ENCODE measurements around the gene SLC43A3. TPM values are rescaled to one million over a fixed set of nuclear protein-coding genes. Genes with fewer than 3 reads are reported as not detected.

SLC43A3 gene
- total RNA-seq, 1 donor from 2014 or later: 211 TPM

DNA sequence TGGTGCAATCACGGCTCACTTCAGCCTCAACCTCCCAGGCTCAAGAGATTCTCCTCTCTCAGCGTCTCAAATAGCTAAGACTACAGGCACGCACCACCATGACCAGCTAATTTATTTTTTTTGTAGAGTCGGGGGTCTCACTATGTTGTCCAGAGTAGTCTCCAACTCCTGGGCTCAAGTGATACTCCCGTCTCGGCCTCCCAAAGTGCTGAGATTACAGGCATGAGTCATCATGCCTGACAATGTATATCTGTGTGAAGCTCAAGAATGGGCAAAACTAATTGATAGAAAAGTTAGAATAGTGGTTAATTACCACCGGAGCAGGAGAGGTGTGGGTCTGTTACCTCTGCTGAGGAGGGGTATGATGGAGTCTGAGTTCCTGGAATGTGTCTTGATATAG is 9.1 kb upstream of the SLC43A3 start:
- intact Hi-C loops (cut with DNase I): no loop called here
- no peak for DNase-seq (ENCODE audit: low spot score in 2 of 2)
- Histone ChIP-seq H3K9me3 (no peaks in the 10 kb centered on the region), H3K4me1 (peaks cover 0 to 4% of the 10 kb centered on the region in 2 donors), H3K36me3 (no peaks in the 10 kb centered on the region), H3K27me3 (no peaks in the 10 kb centered on the region), H3K4me3 (no peak overlapping the region), H3K27ac (no peak overlapping the region)
- TF ChIP-seq, protein P1, sequence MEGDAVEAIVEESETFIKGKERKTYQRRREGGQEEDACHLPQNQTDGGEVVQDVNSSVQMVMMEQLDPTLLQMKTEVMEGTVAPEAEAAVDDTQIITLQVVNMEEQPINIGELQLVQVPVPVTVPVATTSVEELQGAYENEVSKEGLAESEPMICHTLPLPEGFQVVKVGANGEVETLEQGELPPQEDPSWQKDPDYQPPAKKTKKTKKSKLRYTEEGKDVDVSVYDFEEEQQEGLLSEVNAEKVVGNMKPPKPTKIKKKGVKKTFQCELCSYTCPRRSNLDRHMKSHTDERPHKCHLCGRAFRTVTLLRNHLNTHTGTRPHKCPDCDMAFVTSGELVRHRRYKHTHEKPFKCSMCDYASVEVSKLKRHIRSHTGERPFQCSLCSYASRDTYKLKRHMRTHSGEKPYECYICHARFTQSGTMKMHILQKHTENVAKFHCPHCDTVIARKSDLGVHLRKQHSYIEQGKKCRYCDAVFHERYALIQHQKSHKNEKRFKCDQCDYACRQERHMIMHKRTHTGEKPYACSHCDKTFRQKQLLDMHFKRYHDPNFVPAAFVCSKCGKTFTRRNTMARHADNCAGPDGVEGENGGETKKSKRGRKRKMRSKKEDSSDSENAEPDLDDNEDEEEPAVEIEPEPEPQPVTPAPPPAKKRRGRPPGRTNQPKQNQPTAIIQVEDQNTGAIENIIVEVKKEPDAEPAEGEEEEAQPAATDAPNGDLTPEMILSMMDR (IDR thresholded peaks at IDR 0.05): no peak

DNA sequence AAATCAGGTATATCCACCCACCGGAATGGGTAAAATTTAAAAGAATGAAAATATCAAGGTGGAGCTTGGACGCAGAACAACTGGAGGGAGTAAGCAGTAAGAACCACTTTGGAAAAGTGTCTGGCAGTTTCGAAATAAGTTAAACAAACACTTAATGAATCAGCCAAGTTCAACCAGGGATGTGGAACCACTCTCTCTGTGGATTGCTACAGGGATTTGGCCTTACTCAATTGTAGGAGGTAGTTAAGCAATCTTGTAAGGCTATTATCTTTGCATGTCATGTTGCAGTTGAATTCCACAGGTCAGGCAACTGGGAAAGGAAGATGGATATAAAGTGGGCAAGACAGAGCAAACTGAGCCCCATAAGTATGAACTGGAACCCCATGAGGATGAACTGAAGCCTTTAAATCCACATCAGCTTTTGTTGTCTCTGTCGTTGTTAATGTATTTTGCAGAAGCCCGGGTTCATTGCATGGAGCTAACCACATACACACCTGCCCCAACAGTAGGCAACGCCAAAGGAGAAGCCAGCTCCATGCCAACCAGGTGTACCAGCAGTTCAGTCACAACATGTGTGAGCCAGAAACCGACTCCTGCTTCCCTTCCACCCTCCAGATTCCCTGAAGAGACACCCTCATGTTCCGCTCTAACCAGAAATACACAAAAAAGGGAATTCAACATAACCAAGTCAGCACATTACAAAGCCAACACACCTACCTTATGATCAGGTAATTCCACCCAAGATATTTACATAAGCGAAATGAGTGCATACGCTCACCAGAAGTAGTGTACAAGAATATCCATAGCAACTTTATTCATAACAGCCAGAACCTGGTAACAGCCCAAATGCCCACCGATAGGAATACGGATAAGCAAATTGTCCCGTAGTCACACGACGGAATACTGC is 8.0 kb upstream of the SLC43A3 start:
- peak in 1 of 2 donors; percentile 69 for DNase-seq (ENCODE audit: low spot score in 2 of 2)
- H3K9me3 ChIP-seq: no peaks in the 10 kb centered on the region
- peaks cover 0 to 4% of the 10 kb centered on the region in 2 donors for H3K4me1 ChIP-seq
- no peak overlapping the region for H3K4me3 ChIP-seq
- no peaks in the 10 kb centered on the region for H3K36me3 ChIP-seq
- TF ChIP-seq, protein P1 (IDR thresholded peaks at IDR 0.05): no peak
- no peaks in the 10 kb centered on the region for H3K27me3 ChIP-seq
- intact Hi-C loops (cut with DNase I): loop anchor here (2.0 kb wide), 1 partner anchor 22 kb away; no protein-coding TSS in a partner anchor
- no peak overlapping the region for H3K27ac ChIP-seq

DNA sequence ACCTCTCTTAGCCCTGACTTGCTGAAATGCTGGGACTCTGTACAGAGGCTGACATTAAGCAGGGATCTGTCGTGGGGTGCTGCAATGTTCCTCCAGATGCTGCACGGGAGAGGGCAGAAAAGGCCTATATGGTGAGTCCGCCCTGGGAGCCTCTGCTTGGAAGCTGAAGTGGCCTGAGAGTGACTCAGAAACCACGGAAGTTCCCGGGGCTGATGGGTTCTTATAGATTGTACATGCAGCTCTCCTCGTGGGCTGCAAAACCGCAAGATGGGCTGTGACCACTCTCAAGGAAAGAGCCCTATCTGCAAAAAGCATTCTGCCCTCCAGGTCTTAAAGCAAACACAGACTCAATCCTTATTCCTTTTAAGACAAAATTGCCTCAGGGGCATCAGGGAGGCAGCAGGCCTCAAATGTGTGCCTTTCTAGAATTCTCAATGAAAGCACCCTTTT is 5.8 kb upstream of the SLC43A3 start:
- TF ChIP-seq, protein P1 (IDR thresholded peaks at IDR 0.05): no peak
- intact Hi-C loops (cut with DNase I): no loop called here
- Histone ChIP-seq H3K9me3 (no peaks in the 10 kb centered on the region), H3K4me1 (peaks cover 5 to 8% of the 10 kb centered on the region in 2 donors), H3K4me3 (no peak overlapping the region), H3K27ac (no peak overlapping the region), H3K36me3 (no peaks in the 10 kb centered on the region), H3K27me3 (no peaks in the 10 kb centered on the region)
- DNase-seq (ENCODE audit: low spot score in 2 of 2): peak in 1 of 2 donors; percentile 67

- Histone ChIP-seq H3K4me3 (no peak overlapping the region), H3K9me3 (no peaks in the 10 kb centered on the region), H3K4me1 (peaks cover 6 to 13% of the 10 kb centered on the region in 2 donors), H3K36me3 (no peaks in the 10 kb centered on the region), H3K27me3 (no peaks in the 10 kb centered on the region), H3K27ac (no peak overlapping the region)
- no peak for DNase-seq (ENCODE audit: low spot score in 2 of 2)
- intact Hi-C loops (cut with DNase I): no loop called here
- TF ChIP-seq, protein P1 (IDR thresholded peaks at IDR 0.05): no peak
Observed at GRCh38 chr11:57432149-57432561, 5.2 kb upstream of the SLC43A3 start.

GRCh38 chr11:57430952-57431351 is 4.0 kb upstream of the SLC43A3 start:
- Histone ChIP-seq H3K9me3 (no peaks in the 10 kb centered on the region), H3K27ac (no peak overlapping the region), H3K4me1 (peaks cover 13 to 25% of the 10 kb centered on the region in 2 donors), H3K4me3 (no peak overlapping the region), H3K27me3 (no peaks in the 10 kb centered on the region), H3K36me3 (no peaks in the 10 kb centered on the region)
- DNase-seq (ENCODE audit: low spot score in 2 of 2): no peak
- TF ChIP-seq, protein P1 (IDR thresholded peaks at IDR 0.05): no peak
- intact Hi-C loops (cut with DNase I): no loop called here
